RWPE1 (cell line): ENCODE measurements around the gene DNAJB12.

Experiments used
- CTCF ChIA-PET: fragments of 350-600 bp; sonication (Branson Sonifier 250); formaldehyde crosslinking; extraction: SDS; loops from one replicate; lab custom pipeline; 2021; lab: Yijun Ruan, JAX
- POLR2A ChIA-PET: fragments of 400-600 bp; formaldehyde crosslinking; extraction: SDS; loops from one replicate; lab custom pipeline; 2020; ENCODE audit warnings: antibody characterized with exemption; ENCODE audit not compliant: low non-redundant PET; lab: Yijun Ruan, JAX
- DNase-seq: peaks from one replicate; pipeline ENCODE4 v3.0.0; 2012; ENCODE audit warnings: low spot score
- H3K27ac ChIP-seq: fragments of 450-650 bp; 2 replicates; pipeline ENCODE4 v1.5.1; 2017
- TF ChIP-seq, protein P1 (sequence below): fragments of 450-650 bp; conservative IDR thresholded peaks from 2 replicates; pipeline ENCODE4 v1.5.1; 2017; ENCODE audit warnings: low read depth, mild to moderate bottlenecking

The DNAJB12 gene

GRCh38 chr10:72316748-72317435 is 37.8 kb downstream of the DNAJB12 start:
- DNase-seq = no peak
- peak overlapping the region; percentile 100 for H3K27ac ChIP-seq
- POLR2A ChIA-PET = interaction anchor here (0.6 to 1.2 kb wide), 2 partner anchors 15 to 19 kb away, joined by 3 read pairs; no protein-coding TSS in a partner anchor
- TF ChIP-seq, protein P1, sequence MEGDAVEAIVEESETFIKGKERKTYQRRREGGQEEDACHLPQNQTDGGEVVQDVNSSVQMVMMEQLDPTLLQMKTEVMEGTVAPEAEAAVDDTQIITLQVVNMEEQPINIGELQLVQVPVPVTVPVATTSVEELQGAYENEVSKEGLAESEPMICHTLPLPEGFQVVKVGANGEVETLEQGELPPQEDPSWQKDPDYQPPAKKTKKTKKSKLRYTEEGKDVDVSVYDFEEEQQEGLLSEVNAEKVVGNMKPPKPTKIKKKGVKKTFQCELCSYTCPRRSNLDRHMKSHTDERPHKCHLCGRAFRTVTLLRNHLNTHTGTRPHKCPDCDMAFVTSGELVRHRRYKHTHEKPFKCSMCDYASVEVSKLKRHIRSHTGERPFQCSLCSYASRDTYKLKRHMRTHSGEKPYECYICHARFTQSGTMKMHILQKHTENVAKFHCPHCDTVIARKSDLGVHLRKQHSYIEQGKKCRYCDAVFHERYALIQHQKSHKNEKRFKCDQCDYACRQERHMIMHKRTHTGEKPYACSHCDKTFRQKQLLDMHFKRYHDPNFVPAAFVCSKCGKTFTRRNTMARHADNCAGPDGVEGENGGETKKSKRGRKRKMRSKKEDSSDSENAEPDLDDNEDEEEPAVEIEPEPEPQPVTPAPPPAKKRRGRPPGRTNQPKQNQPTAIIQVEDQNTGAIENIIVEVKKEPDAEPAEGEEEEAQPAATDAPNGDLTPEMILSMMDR = no peak
- CTCF ChIA-PET = interaction anchor here (1.6 kb wide), 1 partner anchor 42 kb away, joined by 5 read pairs; no protein-coding TSS in a partner anchor

DNA sequence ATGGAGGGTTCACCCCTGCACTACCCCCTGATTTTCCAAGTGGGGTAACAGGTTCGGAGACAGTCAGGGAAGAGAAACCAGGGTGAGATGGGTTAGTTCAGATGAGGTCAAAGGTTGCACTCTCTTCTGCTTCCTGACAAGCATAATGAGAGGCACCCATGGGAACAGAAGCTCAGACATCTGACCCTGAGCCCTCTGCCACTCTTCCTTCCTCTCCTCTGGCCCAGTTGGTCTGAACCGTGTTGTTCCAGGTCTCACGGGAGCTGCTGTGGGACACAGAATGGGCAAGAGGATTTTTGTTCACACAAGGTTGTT is 38.4 kb downstream of the DNAJB12 start:
- CTCF ChIA-PET = interaction anchor here (0.6 to 1.6 kb wide), 3 partner anchors 21 to 41 kb away, joined by 4 to 5 read pairs (median 4); no protein-coding TSS in a partner anchor
- TF ChIP-seq, protein P1 = no peak
- POLR2A ChIA-PET = interaction anchor here (0.6 to 1.2 kb wide), 2 partner anchors 15 to 18 kb away, joined by 3 read pairs; no protein-coding TSS in a partner anchor
- no peak for DNase-seq
- peak overlapping the region; percentile 100 for H3K27ac ChIP-seq

GRCh38 chr10:72315611-72316385 is 38.9 kb downstream of the DNAJB12 start:
- ChIA-PET POLR2A (interaction anchor here (0.6 to 1.8 kb wide), 6 partner anchors 16 to 42 kb away, joined by 3 to 9 read pairs (median 3); partner anchors contain the start of gene DDIT4), CTCF (interaction anchor here (0.6 to 1.6 kb wide), 3 partner anchors 21 to 41 kb away, joined by 4 to 5 read pairs (median 4); no protein-coding TSS in a partner anchor)
- no peak for DNase-seq
- H3K27ac ChIP-seq = peak overlapping the region; percentile 100
- TF ChIP-seq, protein P1 = no peak

GRCh38 chr10:72315054-72315453 is 39.7 kb downstream of the DNAJB12 start:
- TF ChIP-seq, protein P1 = no peak
- ChIA-PET CTCF (interaction anchor here (1.2 kb wide), 1 partner anchor 22 kb away, joined by 4 read pairs; no protein-coding TSS in a partner anchor), POLR2A (interaction anchor here (0.7 to 1.8 kb wide), 5 partner anchors 17 to 42 kb away, joined by 3 to 9 read pairs (median 3); partner anchors contain the start of gene DDIT4)
- no peak for DNase-seq
- H3K27ac ChIP-seq = peak overlapping the region; percentile 100

DNA sequence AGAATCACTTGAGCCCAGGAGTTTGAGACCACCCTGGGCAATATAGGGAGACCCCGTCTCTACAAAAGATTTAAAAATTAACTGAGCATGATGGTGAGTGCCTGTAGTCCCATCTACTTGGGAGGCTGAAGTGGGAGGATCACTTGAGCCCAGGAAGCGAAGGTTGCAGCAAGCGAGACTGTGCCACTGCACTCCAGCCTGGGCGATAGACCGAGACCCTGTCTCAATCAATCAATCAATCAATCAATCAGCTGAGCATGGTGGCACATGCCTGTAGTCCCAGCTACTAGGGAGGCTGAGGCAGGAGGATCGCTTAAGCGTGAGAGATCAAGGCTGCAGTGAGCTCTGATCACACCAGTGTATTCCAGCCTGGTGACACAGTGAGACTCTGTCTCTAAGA is 40.5 kb downstream of the DNAJB12 start:
- TF ChIP-seq, protein P1 = no peak
- CTCF ChIA-PET = interaction anchor here (0.6 kb wide), 1 partner anchor 30 kb away, joined by 3 read pairs; no protein-coding TSS in a partner anchor
- DNase-seq = no peak
- peak overlapping the region; percentile 100 for H3K27ac ChIP-seq
- POLR2A ChIA-PET = interaction anchor here (1.3 to 1.8 kb wide), 2 partner anchors 17 to 38 kb away, joined by 3 to 9 read pairs; no protein-coding TSS in a partner anchor
